GM13977 (cell line): ENCODE results near the gene CPNE5.

Experiments used
- DNase-seq: peaks from one replicate; pipeline ENCODE4 v3.0.0; 2012; ENCODE audit warnings: low spot score
- CTCF ChIP-seq: IDR thresholded peaks from 2 replicates; pipeline ENCODE4 v1.5.1; 2012; ENCODE audit warnings: mild to moderate bottlenecking, control low read depth; ENCODE audit not compliant: insufficient read depth; ENCODE audit errors: extremely low read depth, missing control alignments
- in situ Hi-C: fragments of 300-500 bp; cut with MboI; formaldehyde crosslinking; loops from one replicate; pipeline ENCODE4 v1.12.0; 2022; ENCODE audit warnings: low sequenced_read_pairs, low pct_unique_long_range_greater_than_20kb, mixed read lengths, inconsistent platforms; ENCODE audit not compliant: unreplicated experiment

Gene CPNE5

DNA sequence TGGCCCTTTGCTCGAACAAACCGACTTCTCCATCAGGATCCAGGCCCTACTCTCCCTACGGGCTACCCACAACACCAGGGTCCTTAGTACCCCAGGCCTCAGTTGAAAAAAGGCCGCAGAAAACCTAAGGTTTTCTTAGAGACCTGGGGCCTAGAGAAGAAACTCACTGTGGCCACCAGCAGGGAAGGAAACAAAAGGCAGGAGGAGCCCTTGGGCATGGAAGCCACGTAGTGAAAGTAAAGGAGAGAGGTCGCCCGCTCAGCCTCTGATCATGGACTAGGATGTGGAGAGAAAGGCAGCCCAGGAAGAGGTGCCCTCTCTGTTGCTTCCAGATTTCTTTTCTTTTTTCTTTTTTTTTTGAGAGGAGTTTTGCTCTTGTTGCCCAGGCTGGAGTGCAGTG is 31.5 kb downstream of the CPNE5 start:
- in situ Hi-C loops: no loop called here
- no peak for TF ChIP-seq CTCF
- no peak for DNase-seq

DNA sequence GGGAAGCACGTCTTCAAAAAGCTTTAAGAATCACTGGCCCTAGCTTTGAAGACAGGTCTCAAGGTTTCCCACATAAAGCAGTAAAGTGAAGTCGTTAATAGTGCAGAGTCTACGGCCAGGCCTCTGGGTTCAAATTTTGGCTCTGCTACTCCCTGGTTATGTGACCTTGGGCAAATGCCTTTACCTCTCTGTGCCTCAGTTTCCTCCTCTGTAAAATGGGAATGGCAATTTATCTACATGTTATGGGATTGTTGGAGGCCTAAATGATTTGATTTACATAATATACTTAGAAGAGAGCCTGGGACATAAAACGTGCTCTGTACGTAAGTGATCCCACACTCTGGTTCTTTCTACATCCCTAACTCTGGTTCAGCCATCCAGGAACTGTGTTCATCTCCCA is 32.1 kb downstream of the CPNE5 start:
- in situ Hi-C loops: no loop called here
- TF ChIP-seq CTCF: no peak

DNA sequence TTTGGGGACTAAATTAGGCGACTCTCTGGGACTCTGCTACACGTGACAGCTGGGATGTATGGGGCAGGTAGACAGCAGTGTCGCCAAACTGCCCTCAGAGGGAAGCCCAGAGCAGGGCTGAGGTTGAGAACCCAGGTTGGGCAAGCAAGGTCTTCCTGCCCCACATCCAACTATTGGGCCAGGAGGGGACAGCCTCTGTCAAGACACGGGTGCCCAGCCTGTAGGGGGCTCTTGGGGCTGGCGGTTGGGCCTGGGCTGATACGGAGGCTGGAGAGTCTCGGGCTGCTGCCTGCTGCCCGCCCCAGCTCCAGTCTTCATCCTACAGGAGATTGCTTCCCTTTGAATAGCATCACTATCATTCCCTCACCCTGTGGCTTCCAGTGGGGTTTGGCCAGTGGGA is 33.3 kb downstream of the CPNE5 start:
- no peak for TF ChIP-seq CTCF
- in situ Hi-C loops: no loop called here
- no peak for DNase-seq

More for the DNA sequence above, 32.1 kb downstream of the CPNE5 start:
- DNase-seq: no peak

GRCh38 chr6:36805096-36805797 is 34.0 kb downstream of the CPNE5 start:
- in situ Hi-C loops: no loop called here
- DNase-seq: no peak
- TF ChIP-seq CTCF: no peak

DNA sequence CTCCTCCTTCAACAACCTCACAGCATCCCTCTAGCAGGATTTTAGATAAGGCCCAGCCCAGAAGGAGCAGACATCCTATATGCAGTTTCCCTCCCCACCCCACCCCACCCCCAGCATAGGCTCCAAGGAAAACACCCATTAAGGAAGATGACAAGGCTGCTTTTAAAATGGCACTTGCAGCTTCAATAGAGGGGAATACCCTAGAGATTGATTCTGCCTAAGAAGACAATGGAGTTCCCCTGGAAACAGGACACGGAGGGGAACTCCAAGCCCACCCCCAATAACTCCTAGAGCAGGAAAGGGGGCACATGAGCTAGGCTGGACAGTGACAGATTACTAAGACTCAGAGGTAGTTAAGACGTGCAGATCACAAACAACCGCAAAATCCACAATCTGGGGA is 34.7 kb downstream of the CPNE5 start:
- no peak for TF ChIP-seq CTCF
- DNase-seq: no peak
- in situ Hi-C loops: no loop called here

DNA sequence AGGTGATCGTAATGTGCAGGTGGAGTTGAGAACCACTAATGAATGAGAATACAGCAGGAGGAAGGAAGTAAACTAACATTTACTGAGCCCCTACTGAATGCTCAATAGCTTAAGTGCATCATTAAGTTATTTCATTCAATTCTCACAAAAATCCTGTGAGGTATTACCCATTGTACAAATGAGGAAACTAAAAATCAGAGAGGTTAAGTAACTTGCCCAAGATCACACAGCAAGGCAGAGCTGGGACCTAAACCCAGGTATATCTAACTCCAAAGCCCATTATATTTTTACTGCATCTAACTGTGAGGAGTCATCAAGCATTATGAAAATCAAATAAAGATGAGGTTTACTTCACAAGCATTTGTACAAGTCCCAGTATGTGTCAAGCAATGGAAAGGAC is 35.3 kb downstream of the CPNE5 start:
- no peak for DNase-seq
- in situ Hi-C loops: no loop called here
- no peak for TF ChIP-seq CTCF
